Lower leg skin (tissue), 3 donors: ENCODE data around the gene PDCD2.

Source experiments
- CTCF ChIP-seq, 3 donors: fragments of 450-650 bp; IDR thresholded peaks; one replicate each; pipeline ENCODE4 v1.5.1; 2016; ENCODE audit warnings: antibody characterized with exemption in 3 of 3, mild to moderate bottlenecking in 3 of 3, moderate library complexity in 2 of 3
- POLR2A ChIP-seq, 2 donors: fragments of 450-650 bp; IDR thresholded peaks; one replicate each; pipeline ENCODE4 v1.6.1; 2016 to 2017; ENCODE audit warnings: antibody characterized with exemption in 2 of 2, mild to moderate bottlenecking in 1 of 2, moderate library complexity in 1 of 2

- TF ChIP-seq POLR2A (IDR thresholded peaks at IDR 0.05) (no peak), CTCF (IDR thresholded peaks at IDR 0.05) (no peak)
These were observed 39.0 kb downstream of the PDCD2 start for GRCh38 chr6:170545405-170545804.
